ENCODE results near the gene CDH24. TPM values are rescaled to one million over a fixed set of nuclear protein-coding genes. Genes with fewer than 3 reads are reported as not detected.

CDH24 gene
- total and polyA plus RNA-seq, 2 of the 13 experiments (the other 11 are each of a cell fraction or from before 2014, with no cell fraction given) = 0.69 to 0.99 TPM

DNA sequence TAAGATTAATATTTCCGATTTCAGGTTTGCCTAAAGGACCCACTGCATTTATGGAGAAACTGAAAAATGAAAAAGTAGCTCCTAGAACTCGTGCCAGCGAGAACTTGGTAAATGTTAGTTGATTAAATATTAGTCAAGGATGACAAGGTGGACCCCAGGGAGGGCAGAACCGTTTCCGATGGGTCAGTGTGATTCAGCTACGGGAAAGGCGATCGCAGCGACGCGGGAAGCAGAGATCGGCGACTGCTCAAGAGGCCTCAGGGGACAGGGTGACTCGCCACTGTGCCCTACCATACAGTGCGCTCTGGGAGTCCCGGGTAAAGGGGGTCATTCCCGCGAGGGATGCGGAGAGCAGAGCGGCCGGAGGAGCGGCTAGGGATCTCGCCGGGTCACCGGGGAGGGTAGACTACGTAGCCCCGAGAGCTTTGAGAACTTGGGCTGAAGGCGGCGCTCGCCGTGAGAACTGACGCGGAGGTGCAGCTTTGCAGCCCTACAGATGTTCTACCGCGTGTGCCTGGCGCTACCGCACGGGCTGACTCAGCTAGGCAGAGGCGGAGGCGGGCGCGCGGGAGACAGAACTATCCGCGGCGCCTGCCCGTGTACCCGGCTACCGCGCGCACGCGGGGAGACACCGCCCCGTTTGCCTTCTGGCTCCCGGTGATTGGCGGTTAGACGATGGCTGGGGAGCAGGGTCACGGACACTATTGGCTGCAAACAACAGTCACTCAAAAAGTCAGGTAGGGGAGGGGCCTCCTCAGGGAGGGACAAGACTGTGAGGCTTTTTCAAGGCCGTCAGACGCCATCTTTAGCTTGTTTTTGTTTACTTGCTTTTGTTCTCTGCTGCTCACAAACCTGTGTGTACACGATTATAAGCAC lies 50.5 kb downstream of the CDH24 start (continued):
- peak; percentile 99; the same call in 1 of the 2 replicates for TF ChIP-seq ZNF333 (CRISPR knock-in tag; IDR thresholded peaks at IDR 0.05; ENCODE audit: borderline replicate concordance)
- TF ChIP-seq ZSCAN30 (CRISPR knock-in tag; IDR thresholded peaks at IDR 0.05) = peak; percentile 84; the same call in 1 of the 2 replicates
- peak; percentile 98 for TF ChIP-seq ZNF142 (CRISPR knock-in tag; IDR thresholded peaks at IDR 0.05)
- TF ChIP-seq, protein P1, sequence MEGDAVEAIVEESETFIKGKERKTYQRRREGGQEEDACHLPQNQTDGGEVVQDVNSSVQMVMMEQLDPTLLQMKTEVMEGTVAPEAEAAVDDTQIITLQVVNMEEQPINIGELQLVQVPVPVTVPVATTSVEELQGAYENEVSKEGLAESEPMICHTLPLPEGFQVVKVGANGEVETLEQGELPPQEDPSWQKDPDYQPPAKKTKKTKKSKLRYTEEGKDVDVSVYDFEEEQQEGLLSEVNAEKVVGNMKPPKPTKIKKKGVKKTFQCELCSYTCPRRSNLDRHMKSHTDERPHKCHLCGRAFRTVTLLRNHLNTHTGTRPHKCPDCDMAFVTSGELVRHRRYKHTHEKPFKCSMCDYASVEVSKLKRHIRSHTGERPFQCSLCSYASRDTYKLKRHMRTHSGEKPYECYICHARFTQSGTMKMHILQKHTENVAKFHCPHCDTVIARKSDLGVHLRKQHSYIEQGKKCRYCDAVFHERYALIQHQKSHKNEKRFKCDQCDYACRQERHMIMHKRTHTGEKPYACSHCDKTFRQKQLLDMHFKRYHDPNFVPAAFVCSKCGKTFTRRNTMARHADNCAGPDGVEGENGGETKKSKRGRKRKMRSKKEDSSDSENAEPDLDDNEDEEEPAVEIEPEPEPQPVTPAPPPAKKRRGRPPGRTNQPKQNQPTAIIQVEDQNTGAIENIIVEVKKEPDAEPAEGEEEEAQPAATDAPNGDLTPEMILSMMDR (CRISPR knock-in tag; IDR thresholded peaks at IDR 0.05) = peak; percentile 76
- TF ChIP-seq CC2D1A (CRISPR knock-in tag; IDR thresholded peaks at IDR 0.05) = peak; percentile 92; the same call in 1 of the 2 replicates
- TF ChIP-seq, protein P2, sequence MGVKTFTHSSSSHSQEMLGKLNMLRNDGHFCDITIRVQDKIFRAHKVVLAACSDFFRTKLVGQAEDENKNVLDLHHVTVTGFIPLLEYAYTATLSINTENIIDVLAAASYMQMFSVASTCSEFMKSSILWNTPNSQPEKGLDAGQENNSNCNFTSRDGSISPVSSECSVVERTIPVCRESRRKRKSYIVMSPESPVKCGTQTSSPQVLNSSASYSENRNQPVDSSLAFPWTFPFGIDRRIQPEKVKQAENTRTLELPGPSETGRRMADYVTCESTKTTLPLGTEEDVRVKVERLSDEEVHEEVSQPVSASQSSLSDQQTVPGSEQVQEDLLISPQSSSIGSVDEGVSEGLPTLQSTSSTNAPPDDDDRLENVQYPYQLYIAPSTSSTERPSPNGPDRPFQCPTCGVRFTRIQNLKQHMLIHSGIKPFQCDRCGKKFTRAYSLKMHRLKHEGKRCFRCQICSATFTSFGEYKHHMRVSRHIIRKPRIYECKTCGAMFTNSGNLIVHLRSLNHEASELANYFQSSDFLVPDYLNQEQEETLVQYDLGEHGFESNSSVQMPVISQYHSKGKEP (CRISPR knock-in tag; IDR thresholded peaks at IDR 0.05) = peak; percentile 94
- TF ChIP-seq THAP7 (CRISPR knock-in tag; IDR thresholded peaks at IDR 0.05) = peak; percentile 97
- peak; percentile 100 for TF ChIP-seq KAT7 (CRISPR knock-in tag; IDR thresholded peaks at IDR 0.05; ENCODE audit: borderline replicate concordance)
- peak; percentile 71; the same call in 1 of the 2 replicates for TF ChIP-seq FOXK2 (IDR thresholded peaks at IDR 0.05)
- peak; percentile 78; the same call in 1 of the 2 replicates for TF ChIP-seq TOE1 (CRISPR knock-in tag; IDR thresholded peaks at IDR 0.05)
- TF ChIP-seq ATF5 (CRISPR knock-in tag; IDR thresholded peaks at IDR 0.05; ENCODE audit: low read depth) = peak; percentile 97
- peak; percentile 79; the same call in 1 of the 2 replicates for TF ChIP-seq PHF20 (CRISPR knock-in tag; IDR thresholded peaks at IDR 0.05)
- TF ChIP-seq, protein P3, sequence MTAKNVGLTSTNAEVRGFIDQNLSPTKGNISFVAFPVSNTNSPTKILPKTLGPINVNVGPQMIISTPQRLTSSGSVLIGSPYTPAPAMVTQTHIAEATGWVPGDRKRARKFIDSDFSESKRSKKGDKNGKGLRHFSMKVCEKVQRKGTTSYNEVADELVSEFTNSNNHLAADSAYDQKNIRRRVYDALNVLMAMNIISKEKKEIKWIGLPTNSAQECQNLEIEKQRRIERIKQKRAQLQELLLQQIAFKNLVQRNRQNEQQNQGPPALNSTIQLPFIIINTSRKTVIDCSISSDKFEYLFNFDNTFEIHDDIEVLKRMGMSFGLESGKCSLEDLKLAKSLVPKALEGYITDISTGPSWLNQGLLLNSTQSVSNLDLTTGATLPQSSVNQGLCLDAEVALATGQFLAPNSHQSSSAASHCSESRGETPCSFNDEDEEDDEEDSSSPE (CRISPR knock-in tag; IDR thresholded peaks at IDR 0.05) = peak; percentile 98
- peak; percentile 85; the same call in 1 of the 2 replicates for TF ChIP-seq CBX5 (CRISPR knock-in tag; IDR thresholded peaks at IDR 0.05; ENCODE audit: borderline replicate concordance)
- peak; percentile 96 for TF ChIP-seq HMG20B (CRISPR knock-in tag; conservative IDR thresholded peaks at IDR 0.05)
- TF ChIP-seq SNRNP70 (IDR thresholded peaks at IDR 0.05; ENCODE audit: low read depth, low read length) = no peak
